SK-N-SH (cell line): Measurements from ENCODE around the gene GAB2. TPM values are rescaled to one million over a fixed set of nuclear protein-coding genes. Genes with fewer than 3 reads are reported as not detected.

Source experiments
- CTCF ChIA-PET: fragments of 300-600, 350-600 bp; formaldehyde crosslinking; extraction: SDS; loops from one replicate; lab custom pipeline; 2021; lab: Yijun Ruan, JAX
- POLR2A ChIA-PET: fragments of 350-600 bp; sonication (Branson Sonifier 250); formaldehyde crosslinking; extraction: SDS; loops from one replicate; lab custom pipeline; 2020; ENCODE audit warnings: antibody characterized with exemption, inconsistent platforms; lab: Yijun Ruan, JAX
- DNase-seq: peaks from one replicate; pipeline ENCODE4 v3.0.0; 2012
- H2AFZ ChIP-seq: fragments of 200-600 bp; sonication (generic); 2 replicates; pipeline ENCODE4 v1.8.1; 2016; ENCODE audit warnings: antibody characterized with exemption, mild to moderate bottlenecking, low read depth
- H3F3A ChIP-seq: fragments of 200-600 bp; sonication (generic); replicated peaks from 2 replicates; pipeline ENCODE3; 2016; ENCODE audit warnings: antibody characterized with exemption, mild to moderate bottlenecking; ENCODE audit not compliant: insufficient read depth
- H3K27ac ChIP-seq, 2 experiments: fragments of 200-500 bp in 1 of 2; fragments of 200-600 bp in 1 of 2; sonication (Bioruptor generic) in 1 of 2; sonication (generic), shearing (Covaris generic) in 1 of 2; 2 replicates each; pipeline versions ENCODE4 v1.5.1 to v1.6.1; 2014 to 2016; ENCODE audit warnings: low read depth in 2 of 2, inconsistent platforms in 1 of 2, low read length in 1 of 2, mild to moderate bottlenecking in 1 of 2, mixed read lengths in 1 of 2
- H3K27me3 ChIP-seq: fragments of 200-600 bp; sonication (generic), shearing (Covaris generic); 2 replicates; pipeline ENCODE4 v1.6.1; 2016; ENCODE audit warnings: mixed run types; ENCODE audit not compliant: insufficient read depth
- H3K36me3 ChIP-seq, 2 experiments: fragments of 200-500 bp in 1 of 2; fragments of 200-600 bp in 1 of 2; sonication (Bioruptor generic) in 1 of 2; sonication (generic) in 1 of 2; replicated peaks in 1 of 2; 2 replicates each; pipeline versions ENCODE3 to v1.5.1; 2014 to 2016; ENCODE audit warnings: low read length in 1 of 2, mild to moderate bottlenecking in 1 of 2; ENCODE audit not compliant: insufficient read depth in 2 of 2, control insufficient read depth in 1 of 2
- H3K4me1 ChIP-seq, 2 experiments: fragments of 200-500 bp in 1 of 2; fragments of 200-600 bp in 1 of 2; sonication (Bioruptor generic) in 1 of 2; sonication (generic), shearing (Covaris generic) in 1 of 2; 2 replicates each; pipeline versions ENCODE4 v1.5.1 to v1.6.1; 2014 to 2016; ENCODE audit warnings: low read depth in 1 of 2, low read length in 1 of 2, mixed run types in 1 of 2; ENCODE audit not compliant: insufficient read depth in 2 of 2, control insufficient read depth in 1 of 2
- H3K4me2 ChIP-seq: fragments of 200-600 bp; sonication (generic), shearing (Covaris generic); 2 replicates; pipeline ENCODE4 v1.6.1; 2017; ENCODE audit warnings: mixed run types
- H3K4me3 ChIP-seq, 2 experiments: fragments of 200-500 bp in 1 of 2; fragments of 200-600 bp in 1 of 2; sonication (Bioruptor generic) in 1 of 2; sonication (generic), shearing (Covaris generic) in 1 of 2; 2 replicates each; pipeline versions ENCODE4 v1.5.1 to v1.8.1; 2014 to 2016; ENCODE audit warnings: low read depth in 2 of 2, inconsistent platforms in 1 of 2, low read length in 1 of 2, mild to moderate bottlenecking in 1 of 2, mixed read lengths in 1 of 2, moderate library complexity in 1 of 2
- H3K79me2 ChIP-seq: fragments of 200-600 bp; sonication (generic); 2 replicates; pipeline ENCODE4 v1.8.1; 2017; ENCODE audit warnings: mild to moderate bottlenecking; ENCODE audit not compliant: insufficient read depth
- H3K9ac ChIP-seq: fragments of 200-600 bp; sonication (generic); 2 replicates; pipeline ENCODE4 v1.6.1; 2017; ENCODE audit warnings: mixed run types
- H3K9me2 ChIP-seq: fragments of 200-600 bp; sonication (generic); 2 replicates; pipeline ENCODE4 v1.6.1; 2017; ENCODE audit warnings: mixed run types
- H3K9me3 ChIP-seq: fragments of 200-600 bp; sonication (generic); 2 replicates; pipeline ENCODE4 v1.6.1; 2017; ENCODE audit warnings: mixed run types, mild to moderate bottlenecking, moderate library complexity
- H4K20me1 ChIP-seq: fragments of 200-600 bp; sonication (generic); 2 replicates; pipeline ENCODE4 v1.6.1; 2017; ENCODE audit warnings: mild to moderate bottlenecking, mixed run types; ENCODE audit not compliant: insufficient read depth
- ELF1 ChIP-seq: IDR thresholded peaks from 2 replicates; pipeline ENCODE4 v1.4.0; 2012
- EP300 ChIP-seq, 2 experiments: IDR thresholded peaks; 2 replicates each; pipeline versions ENCODE4 v1.4.0 to v1.6.1; 2012; ENCODE audit warnings: borderline replicate concordance in 1 of 2, low read depth in 1 of 2, low read length in 1 of 2
- EZH2phosphoT487 ChIP-seq: fragments of 200-600 bp; sonication (generic); IDR thresholded peaks from 2 replicates; pipeline ENCODE4 v1.6.1; 2017; ENCODE audit warnings: low read depth, mixed run types, mild to moderate bottlenecking, antibody characterized with exemption, moderate library complexity, borderline replicate concordance
- GATA2 ChIP-seq: sonication (generic); formaldehyde crosslinking; IDR thresholded peaks from 2 replicates; pipeline ENCODE4 v1.5.0; 2020; ENCODE audit warnings: mild to moderate bottlenecking, missing genetic modification reagents
- MEF2A ChIP-seq: IDR thresholded peaks from 2 replicates; pipeline ENCODE4 v1.4.0; 2012; ENCODE audit warnings: low read depth, borderline replicate concordance
- POLR2AphosphoS5 ChIP-seq: IDR thresholded peaks from 2 replicates; pipeline ENCODE4 v1.6.1; 2012; ENCODE audit warnings: low read depth, low read length
- RAD21 ChIP-seq: IDR thresholded peaks from 2 replicates; pipeline ENCODE4 v1.6.1; 2012; ENCODE audit warnings: mild to moderate bottlenecking, low read length
- RFX5 ChIP-seq: IDR thresholded peaks from 2 replicates; pipeline ENCODE4 v1.6.1; 2012; ENCODE audit warnings: mild to moderate bottlenecking, improper control_type of control experiment, low read length
- RXRA ChIP-seq: IDR thresholded peaks from 2 replicates; pipeline ENCODE4 v1.4.0; 2012; ENCODE audit warnings: low read depth, mild to moderate bottlenecking, borderline replicate concordance
- SIN3A ChIP-seq: IDR thresholded peaks from 2 replicates; pipeline ENCODE4 v1.6.1; 2012; ENCODE audit warnings: low read depth, mild to moderate bottlenecking, low read length, moderate library complexity, borderline replicate concordance
- TCF12 ChIP-seq: IDR thresholded peaks from 2 replicates; pipeline ENCODE4 v1.4.0; 2012
- TEAD4 ChIP-seq: IDR thresholded peaks from 2 replicates; pipeline ENCODE4 v1.4.0; 2012; ENCODE audit warnings: mild to moderate bottlenecking, borderline replicate concordance; ENCODE audit not compliant: insufficient read depth
- USF1 ChIP-seq: IDR thresholded peaks from 2 replicates; pipeline ENCODE4 v1.4.0; 2012; ENCODE audit warnings: low read depth, borderline replicate concordance
- ZBTB33 ChIP-seq: IDR thresholded peaks from 2 replicates; pipeline ENCODE4 v1.4.0; 2012; ENCODE audit warnings: low read depth, borderline replicate concordance
- WGBS: methylation state at CpG from one replicate; pipeline ENCODE4 v1.1.6; 2017; ENCODE audit warnings: low lambda C conversion rate; 5-methylcytosine and 5-hydroxymethylcytosine counted together
- polyA plus RNA-seq, 3 experiments: library from polyadenylated mRNA; depleted of rRNA; stranded (reverse); fragments of >200 nt; gene quantifications; 2 replicates each; pipeline ENCODE4 v1.2.3, GENCODE V29; 2012

GAB2 gene
- polyA plus RNA-seq, 1 of the 3 experiments (the other 2 are of a cell fraction) = 5.6 TPM

- no peak for TF ChIP-seq USF1
- no peak for TF ChIP-seq POLR2AphosphoS5
- TF ChIP-seq, all 33 proteins: peak for 0
Measured at GRCh38 chr11:78170413-78170812, 247.2 kb downstream of the GAB2 start (continued).

- Histone ChIP-seq H3F3A (no peaks in the 10 kb centered on the region), H3K9me3 (no peaks in the 10 kb centered on the region), H3K4me1 (peaks cover 0 to 22% of the 10 kb centered on the region in 2 experiments; a peak in 1 of 4 replicates), H3K9ac (no peak overlapping the region), H3K79me2 (no peaks in the 10 kb centered on the region), H3K27me3 (no peaks in the 10 kb centered on the region), H3K4me3 (no peak overlapping the region), H3K4me2 (peak overlapping the region; percentile 34; the same call in 1 of the 2 replicates), H2AFZ (no peak overlapping the region), H3K9me2 (no peaks in the 10 kb centered on the region), H3K27ac (peak overlapping the region; percentile 61 to 72), H3K36me3 (peaks cover 0 to 19% of the 10 kb centered on the region in 2 experiments), H4K20me1 (no peaks in the 10 kb centered on the region)
- TF ChIP-seq EP300 (IDR thresholded peaks at IDR 0.05; ENCODE audit: borderline replicate concordance in 1 of 2, low read depth in 1 of 2, low read length in 1 of 2) = 0 out of 4 replicates have a peak, but pooled peaks of 1 of the 2 experiments have one; percentile 24
- TF ChIP-seq TCF12 = no peak
- POLR2A ChIA-PET = no interaction called here
- CTCF ChIA-PET = interaction anchor here (1.4 kb wide), 1 partner anchor 396 kb away, joined by 3 read pairs; no protein-coding TSS in a partner anchor
- 75% methylated on average over 14 of the region's 17 CpGs for WGBS
- peak; percentile 75 for DNase-seq
Measured at GRCh38 chr11:78168539-78169477, 248.8 kb downstream of the GAB2 start.

GRCh38 chr11:78166855-78167469 lies 250.7 kb downstream of the GAB2 start:
- Histone ChIP-seq H2AFZ (no peak overlapping the region), H3K27ac (peak overlapping the region in 1 of 2 experiments; percentile 45; a peak in 1 of 4 replicates), H3K36me3 (peaks cover 0 to 5% of the 10 kb centered on the region in 2 experiments), H3K4me2 (no peak overlapping the region), H3K4me1 (peaks cover 0 to 33% of the 10 kb centered on the region in 2 experiments; a peak in 1 of 4 replicates), H3K4me3 (no peak overlapping the region), H4K20me1 (no peaks in the 10 kb centered on the region), H3K27me3 (no peaks in the 10 kb centered on the region), H3K9me2 (no peaks in the 10 kb centered on the region), H3K9me3 (no peaks in the 10 kb centered on the region), H3K79me2 (no peaks in the 10 kb centered on the region), H3K9ac (no peak overlapping the region), H3F3A (no peaks in the 10 kb centered on the region)
- 96% methylated on average over 5 of the region's 6 CpGs for WGBS
- no peak for DNase-seq
- ChIA-PET CTCF (no interaction called here), POLR2A (no interaction called here)
- no peak for TF ChIP-seq RXRA
- no peak for TF ChIP-seq GATA2
- no peak for TF ChIP-seq TEAD4
- TF ChIP-seq POLR2AphosphoS5 = no peak
- TF ChIP-seq MEF2A = no peak
- no peak for TF ChIP-seq EZH2phosphoT487
- TF ChIP-seq ELF1 = no peak
- no peak for TF ChIP-seq ZBTB33
- no peak for TF ChIP-seq RAD21
- no peak for TF ChIP-seq SIN3A
- no peak for TF ChIP-seq EP300 (IDR thresholded peaks at IDR 0.05; ENCODE audit: borderline replicate concordance in 1 of 2, low read depth in 1 of 2, low read length in 1 of 2)
- TF ChIP-seq RFX5 = no peak
